ENCODE results near the gene GIT2.

GRCh38 chr12:109931143-109931542, 65.0 kb downstream of the GIT2 start:
- TF ChIP-seq CTCF (IDR thresholded peaks at IDR 0.05) (no peak), POLR2AphosphoS5 (IDR thresholded peaks at IDR 0.05; ENCODE audit: low read depth, low read length) (no peak), REST (IDR thresholded peaks at IDR 0.05; ENCODE audit: insufficient read depth in 1 of 2, low read depth in 2 of 2, low read length in 1 of 2) (no peak), SIN3A (IDR thresholded peaks at IDR 0.05; ENCODE audit: borderline replicate concordance, insufficient read depth, low read depth, low read length) (no peak)

Data from Panc1 (cell line).